Left ventricle myocardium inferior (tissue), 1 donor: ENCODE results near the gene RAMP1. TPM values are rescaled to one million over a fixed set of nuclear protein-coding genes. Genes with fewer than 3 reads are reported as not detected.
"Not testable (repeated sequence)": the region's sequence is repeated elsewhere in the genome, so short reads cannot be mapped to it uniquely, and the experiment has no call there.

Experiments used
- DNase-seq: peaks from one replicate; pipeline ENCODE4 v3.0.0-alpha.2; 2020
- H3K27ac ChIP-seq: fragments of 200-600 bp; replicated peaks from 2 replicates; pipeline ENCODE4 v1.8.0; 2021
- H3K27me3 ChIP-seq: fragments of 200-600 bp; 2 replicates; pipeline ENCODE4 v1.8.0; 2021; ENCODE audit warnings: low read depth
- H3K36me3 ChIP-seq: fragments of 200-600 bp; 2 replicates; pipeline ENCODE4 v1.8.0; 2021
- H3K4me1 ChIP-seq: fragments of 200-600 bp; 2 replicates; pipeline ENCODE4 v1.8.0; 2021
- H3K4me3 ChIP-seq: fragments of 200-600 bp; 2 replicates; pipeline ENCODE4 v1.8.0; 2021; ENCODE audit warnings: mild to moderate bottlenecking, moderate library complexity
- H3K9me3 ChIP-seq: fragments of 200-600 bp; replicated peaks from 2 replicates; pipeline ENCODE4 v1.8.0; 2021
- CTCF ChIP-seq: fragments of 200-600 bp; IDR thresholded peaks from 2 replicates; pipeline ENCODE4 v1.8.0; 2021; ENCODE audit warnings: antibody characterized with exemption, mild to moderate bottlenecking, borderline replicate concordance
- intact Hi-C: fragments of 100-400 bp; cut with micrococcal nuclease; formaldehyde crosslinking; loops from one replicate; pipeline ENCODE4 v1.11.0; 2022
- total RNA-seq: library from RNA; stranded (reverse); fragmentation: NEBNext Ultra II Directional; extraction: Animal tissue kit (Norgen Biotek cat#: 25700); gene quantifications from one replicate; pipeline ENCODE4 v1.2.1, GENCODE V29; 2021
- donor health status: DM: no; HTN: yes; CAD: no; lungs with severe emphysema.

RAMP1 gene
- total RNA-seq, 1 donor from 2014 or later, result 168 TPM

DNA sequence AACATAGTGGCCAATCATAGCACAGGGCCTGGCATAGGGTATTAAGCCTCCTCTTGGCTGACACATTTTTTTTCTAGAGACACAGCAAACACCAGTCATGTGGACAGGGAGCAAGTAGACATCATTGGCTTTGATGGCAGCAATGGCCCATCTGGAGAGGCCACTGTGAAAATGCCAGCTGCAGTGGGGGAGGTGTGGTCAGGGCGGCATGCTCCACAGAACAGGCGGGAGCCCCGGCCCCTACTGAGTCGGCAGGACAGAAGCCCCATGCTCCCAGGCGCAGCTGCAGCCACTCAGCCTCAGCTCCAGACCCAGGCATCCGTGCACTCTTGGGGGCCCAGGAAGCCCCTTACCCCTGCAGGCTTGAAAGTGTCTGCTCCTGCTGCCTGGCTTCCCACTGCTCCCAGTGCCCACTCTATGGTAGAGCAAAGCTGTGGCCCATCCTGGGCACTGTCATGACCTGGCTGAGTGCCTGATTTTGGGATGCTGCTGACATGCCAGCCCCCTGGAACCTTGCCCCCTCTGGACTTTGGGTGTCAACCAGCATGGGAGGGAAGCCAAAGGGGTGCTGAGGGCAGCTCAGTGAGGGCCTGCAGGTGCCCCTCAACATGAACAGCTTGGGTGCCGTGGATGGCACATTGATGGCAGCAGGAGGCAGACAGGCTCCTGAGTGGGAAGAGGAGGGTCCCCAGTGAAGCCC lies 84.1 kb downstream of the RAMP1 start:
- H3K36me3 ChIP-seq, result no peaks in the 10 kb centered on the region
- no peak for TF ChIP-seq CTCF
- intact Hi-C loops, result no loop called here

GRCh38 chr2:237944302-237944701 lies 84.9 kb downstream of the RAMP1 start:
- no peak for DNase-seq
- Histone ChIP-seq H3K27ac (no peak overlapping the region), H3K4me1 (peaks cover 20% of the 10 kb centered on the region), H3K4me3 (no peak overlapping the region), H3K36me3 (no peaks in the 10 kb centered on the region), H3K27me3 (no peaks in the 10 kb centered on the region), H3K9me3 (peaks cover 22% of the 10 kb centered on the region)
- no peak for TF ChIP-seq CTCF
- intact Hi-C loops, result no loop called here

More for the DNA sequence above, 84.1 kb downstream of the RAMP1 start:
- H3K4me3 ChIP-seq, result no peak overlapping the region
- H3K27ac ChIP-seq, result no peak overlapping the region
- peaks cover 22% of the 10 kb centered on the region for H3K9me3 ChIP-seq
- H3K4me1 ChIP-seq, result peaks cover 20% of the 10 kb centered on the region
- no peak for DNase-seq
- H3K27me3 ChIP-seq, result no peaks in the 10 kb centered on the region

DNA sequence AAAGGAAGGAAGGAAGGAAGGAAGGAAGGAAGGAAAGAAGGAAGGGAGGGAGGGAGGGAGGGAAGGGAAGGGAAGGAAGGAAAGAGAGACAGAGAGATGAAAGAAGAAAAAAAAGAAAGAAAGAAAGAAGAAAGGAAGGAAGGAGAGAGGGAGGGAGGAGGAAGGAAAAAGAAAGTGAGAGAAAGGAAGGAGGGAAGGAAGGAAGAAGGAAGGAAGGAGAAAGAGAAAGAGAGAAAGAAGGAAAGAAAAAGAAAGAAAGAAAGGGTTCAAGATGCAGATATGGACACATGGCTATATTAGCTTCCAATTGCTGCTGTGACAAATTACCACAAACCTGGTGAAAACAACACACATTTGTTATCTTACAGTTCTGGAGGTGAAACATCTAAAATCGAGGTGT lies 87.0 kb downstream of the RAMP1 start:
- Histone ChIP-seq H3K4me3 (no peak overlapping the region), H3K27ac (no peak overlapping the region), H3K27me3 (no peaks in the 10 kb centered on the region), H3K4me1 (peaks cover 18% of the 10 kb centered on the region), H3K9me3 (peaks cover 22% of the 10 kb centered on the region), H3K36me3 (no peaks in the 10 kb centered on the region)
- no peak for DNase-seq
- no peak for TF ChIP-seq CTCF
- intact Hi-C loops, result no loop called here

DNA sequence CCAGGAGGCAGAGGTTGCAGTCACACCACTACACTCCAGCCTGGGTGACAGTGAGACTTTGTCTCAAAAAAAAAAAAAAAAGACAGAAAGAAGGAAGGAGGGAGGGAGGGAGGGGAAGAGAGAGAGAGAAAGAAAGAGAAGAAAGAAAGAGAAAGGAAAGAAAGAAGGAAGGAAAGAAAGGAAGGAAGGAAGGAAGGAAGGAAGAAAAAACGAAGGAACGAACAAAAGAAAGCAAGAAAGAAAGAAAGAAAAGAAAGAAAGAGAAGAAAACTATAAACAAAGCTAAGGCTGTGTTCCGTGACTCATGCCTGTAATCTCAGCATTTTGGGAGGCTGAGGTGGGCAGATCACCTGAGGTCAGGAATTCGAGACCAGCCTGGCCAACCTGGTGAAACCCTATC lies 91.9 kb downstream of the RAMP1 start:
- H3K4me1 ChIP-seq, H3K36me3 ChIP-seq, DNase-seq, H3K27ac ChIP-seq, intact Hi-C loops, H3K4me3 ChIP-seq, H3K9me3 ChIP-seq: not testable (repeated sequence)
- peaks cover 31% of the 10 kb centered on the region for H3K27me3 ChIP-seq

- Histone ChIP-seq H3K4me3 (no peak overlapping the region), H3K27me3 (peaks cover 36% of the 10 kb centered on the region), H3K4me1 (peaks cover 11% of the 10 kb centered on the region), H3K36me3 (no peaks in the 10 kb centered on the region), H3K9me3 (no peaks in the 10 kb centered on the region), H3K27ac (no peak overlapping the region)
- intact Hi-C loops, result no loop called here
- no peak for TF ChIP-seq CTCF
- DNase-seq, result no peak
Observed at GRCh38 chr2:237951878-237952277, 92.5 kb downstream of the RAMP1 start.

GRCh38 chr2:237952851-237953250 lies 93.4 kb downstream of the RAMP1 start:
- Histone ChIP-seq H3K36me3 (no peaks in the 10 kb centered on the region), H3K27me3 (peaks cover 37% of the 10 kb centered on the region), H3K9me3 (no peaks in the 10 kb centered on the region), H3K4me3 (no peak overlapping the region), H3K4me1 (peaks cover 11% of the 10 kb centered on the region), H3K27ac (no peak overlapping the region)
- TF ChIP-seq CTCF, result no peak
- intact Hi-C loops, result no loop called here
- no peak for DNase-seq
